Activated T-helper 1 cell treated with Interleukin-2 at 50 U/mL for 16 hours (primary cell): ENCODE data around the gene NID1.
"Not testable (repeated sequence)": the region's sequence is repeated elsewhere in the genome, so short reads cannot be mapped to it uniquely, and the experiment has no call there.

Experiments used
- DNase-seq: peaks from one replicate; pipeline ENCODE4 v3.0.0-alpha.2; 2020; ENCODE audit warnings: low read depth

The NID1 gene

GRCh38 chr1:235933017-235933765 lies 131.7 kb downstream of the NID1 start:
- DNase-seq = no peak

- DNase-seq = no peak
Measured at GRCh38 chr1:235932090-235932510, 132.8 kb downstream of the NID1 start.

GRCh38 chr1:235931171-235931738 lies 133.6 kb downstream of the NID1 start:
- no peak for DNase-seq

GRCh38 chr1:235930543-235930942 lies 134.3 kb downstream of the NID1 start:
- DNase-seq = no peak

GRCh38 chr1:235929216-235929615 lies 135.7 kb downstream of the NID1 start:
- DNase-seq = no peak

- DNase-seq = no peak
Measured at GRCh38 chr1:235928197-235928596, 136.7 kb downstream of the NID1 start.

- DNase-seq = not testable (repeated sequence)
Measured at GRCh38 chr1:235927551-235927950, 137.3 kb downstream of the NID1 start.
